Hematopoietic multipotent progenitor cell (in vitro differentiated cells): ENCODE results near the gene MADD. TPM values are rescaled to one million over a fixed set of nuclear protein-coding genes. Genes with fewer than 3 reads are reported as not detected.
A peak's percentile ranks its signal among the peaks of the same experiment; 100 is the strongest.
"Not testable (repeated sequence)": the region's sequence is repeated elsewhere in the genome, so short reads cannot be mapped to it uniquely, and the experiment has no call there.

Source experiments
- DNase-seq, 3 donors: peaks; one replicate each; pipeline ENCODE4 v3.0.0-alpha.2; 2011 to 2015; ENCODE audit warnings: low read depth in 2 of 3, low spot score in 2 of 3
- total RNA-seq: library from RNA; depleted of rRNA; stranded (reverse); fragments of >200 nt; gene quantifications from one replicate; pipeline ENCODE4 v1.2.3, GENCODE V29; 2012

The MADD gene
- total RNA-seq, 1 donor, result 116 TPM

DNA sequence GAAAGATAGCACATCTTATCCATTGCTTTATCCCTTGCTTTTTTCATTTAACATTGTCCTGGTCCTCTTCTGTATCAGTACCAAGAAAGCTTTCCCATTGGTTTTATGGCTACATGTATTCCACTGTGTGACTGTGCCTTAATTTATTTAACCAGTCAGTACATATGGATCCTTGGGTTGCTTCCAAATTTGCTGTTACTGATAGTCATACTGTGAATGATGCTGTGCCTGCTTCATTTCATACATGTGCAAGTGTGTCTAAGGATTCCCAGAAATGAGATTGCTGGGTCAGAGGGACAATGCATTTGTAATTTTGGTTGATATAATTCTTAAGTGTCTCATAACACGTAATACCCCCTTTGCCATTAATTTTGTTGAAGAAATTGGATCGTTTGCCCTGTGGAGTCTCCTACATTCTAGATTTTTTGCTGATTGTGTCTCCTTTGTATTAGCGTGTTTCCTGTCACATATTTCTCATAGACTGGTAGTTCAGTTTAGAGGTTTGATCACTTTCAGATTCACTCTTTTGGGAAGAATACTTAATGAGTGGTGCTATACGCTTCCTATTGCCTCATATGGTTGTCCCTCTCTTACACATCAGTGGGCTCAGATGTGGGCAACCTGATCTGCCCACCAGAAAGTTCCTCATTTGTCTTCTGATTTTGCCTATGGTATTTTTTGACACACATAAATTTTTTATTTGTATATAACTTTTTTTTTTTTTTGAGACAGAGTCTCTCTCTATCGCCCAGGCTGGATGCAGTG is 47.3 kb downstream of the MADD start:
- DNase-seq, result no peak

DNA sequence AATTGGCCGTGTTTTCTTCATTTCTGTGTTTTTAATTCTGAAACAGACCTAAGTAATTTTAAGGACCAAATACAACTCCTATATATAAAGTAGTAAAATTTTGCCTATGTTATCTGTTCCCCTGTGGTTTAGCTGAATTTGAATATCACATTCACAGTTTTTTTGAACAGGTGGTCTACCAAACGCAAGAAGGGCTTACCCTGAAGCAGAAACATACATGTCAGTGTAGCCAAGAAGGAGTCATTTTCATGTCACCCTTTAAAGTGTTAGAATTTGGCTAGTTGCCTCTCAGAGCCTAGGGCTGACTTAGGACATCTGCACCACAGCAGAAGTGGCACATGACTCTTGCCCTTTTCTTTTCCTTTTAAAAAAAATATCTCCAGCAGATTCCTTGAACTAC is 48.2 kb downstream of the MADD start:
- no peak for DNase-seq

DNA sequence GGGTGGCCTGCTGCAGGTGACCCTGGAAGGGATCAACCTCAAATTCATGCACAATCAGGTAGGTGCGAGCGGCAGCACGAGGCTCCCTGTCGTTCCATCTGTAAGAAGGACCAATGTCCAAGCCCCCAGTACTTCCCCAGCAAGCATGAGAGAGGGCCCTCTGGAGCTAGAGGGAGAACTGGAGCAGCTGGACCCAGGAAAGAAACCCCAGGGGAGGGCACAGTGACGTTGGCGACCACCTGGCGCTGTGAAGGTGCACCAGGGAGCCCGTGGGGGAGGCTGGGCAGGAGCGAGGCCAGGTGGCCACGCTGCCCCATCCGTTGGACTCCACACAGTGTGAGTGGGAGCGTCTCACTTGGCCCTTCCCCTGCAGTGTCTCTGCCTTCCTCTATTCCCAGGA is 54.6 kb downstream of the MADD start:
- DNase-seq, result no peak

DNA sequence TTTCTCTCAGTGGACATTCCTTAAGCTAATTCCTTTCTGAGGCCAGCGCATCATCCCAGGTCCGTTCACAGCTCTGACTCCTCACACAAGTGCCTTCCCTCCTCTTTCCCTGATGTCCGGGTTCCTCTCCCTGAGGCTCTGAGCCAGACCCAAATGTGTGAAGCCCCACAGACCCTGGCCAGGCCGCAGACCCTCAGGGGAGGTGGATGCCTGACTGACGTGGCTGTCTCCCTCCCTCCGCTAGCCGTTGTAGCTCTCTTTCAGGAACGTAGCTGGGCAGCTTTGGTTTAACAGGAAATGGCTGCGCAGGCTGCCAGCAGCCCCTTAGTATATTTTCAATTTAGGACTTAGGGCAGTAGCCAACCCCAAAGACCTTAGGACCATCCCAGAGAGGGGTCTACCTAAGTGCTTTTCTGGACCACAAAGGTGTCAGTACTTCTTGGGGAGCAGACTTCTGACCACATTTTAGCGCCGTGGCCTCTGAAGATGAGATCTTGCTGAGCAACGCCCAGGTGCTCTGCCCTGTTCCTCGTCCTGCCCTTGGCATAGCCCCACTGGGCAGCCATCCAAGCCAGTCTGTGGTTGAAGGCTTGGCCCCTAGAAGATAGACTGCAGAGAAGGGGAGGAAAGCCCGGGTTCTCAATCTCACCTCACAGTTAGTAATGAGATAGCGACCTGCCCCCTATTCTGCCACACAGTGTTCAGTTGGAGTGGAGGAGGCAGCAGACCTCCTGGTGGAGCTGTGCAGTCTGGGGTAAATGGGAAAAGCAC is 55.5 kb downstream of the MADD start:
- peak in 2 of 3 donors; percentile 28 to 55 for DNase-seq

DNA sequence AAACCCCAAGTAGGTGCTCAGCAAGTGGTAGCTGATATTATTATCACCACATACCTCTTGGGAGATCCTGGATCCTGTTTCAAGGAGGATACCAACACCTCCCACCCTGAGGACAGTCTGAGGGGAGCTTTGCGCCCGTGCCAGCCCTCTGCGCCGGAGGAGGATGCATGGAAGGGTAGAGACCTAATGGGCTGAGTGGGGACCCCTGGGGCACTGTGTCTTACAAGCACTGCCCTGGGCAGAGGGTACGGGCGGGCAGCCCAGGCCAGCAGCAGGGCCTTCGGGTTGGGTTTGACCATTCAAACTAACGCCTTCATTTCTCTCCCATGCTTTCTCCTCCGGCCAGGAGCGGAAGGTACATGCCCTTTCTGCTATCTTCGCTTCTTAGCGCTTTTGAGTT is 56.3 kb downstream of the MADD start:
- no peak for DNase-seq

DNA sequence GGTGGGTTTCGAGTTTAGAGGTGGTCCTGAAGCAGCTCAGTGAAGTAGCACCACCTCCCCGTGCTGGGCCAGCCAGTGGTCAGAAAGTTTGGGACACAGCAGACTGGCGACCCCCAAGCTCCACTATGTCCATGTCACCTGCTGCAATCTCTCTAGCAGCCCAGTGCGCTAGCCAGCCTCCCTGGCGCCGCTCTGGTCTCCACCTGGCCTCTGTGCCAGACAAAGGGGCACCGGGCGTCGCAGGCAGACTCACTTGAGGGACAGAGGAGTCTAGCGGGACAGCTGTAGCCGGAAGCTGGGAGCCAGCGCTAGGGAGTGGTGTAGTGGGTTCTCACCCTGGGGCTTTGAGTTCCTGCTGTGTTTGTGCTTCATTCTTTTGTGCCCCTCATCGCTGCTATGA is 57.1 kb downstream of the MADD start:
- DNase-seq, result no peak

DNA sequence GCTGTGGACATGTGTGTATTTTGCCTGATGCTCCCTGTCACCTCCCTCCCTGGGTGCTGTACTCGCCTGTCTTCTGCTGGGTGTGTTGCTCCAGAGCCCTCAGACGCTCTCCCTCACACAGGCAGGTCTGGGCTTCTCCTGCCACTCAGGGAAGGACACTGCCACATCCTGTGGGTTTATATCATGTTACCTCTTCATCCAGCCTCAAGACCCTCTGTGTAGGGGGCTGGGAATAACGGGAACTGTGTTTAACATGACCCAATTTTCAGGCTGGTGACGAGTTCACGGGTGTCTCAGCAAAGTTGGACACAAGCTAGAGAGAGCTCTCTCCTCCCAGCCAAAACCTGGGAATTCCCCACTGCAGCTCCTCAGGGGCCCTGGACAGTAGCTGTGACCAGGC is 58.0 kb downstream of the MADD start:
- DNase-seq, result no peak

DNA sequence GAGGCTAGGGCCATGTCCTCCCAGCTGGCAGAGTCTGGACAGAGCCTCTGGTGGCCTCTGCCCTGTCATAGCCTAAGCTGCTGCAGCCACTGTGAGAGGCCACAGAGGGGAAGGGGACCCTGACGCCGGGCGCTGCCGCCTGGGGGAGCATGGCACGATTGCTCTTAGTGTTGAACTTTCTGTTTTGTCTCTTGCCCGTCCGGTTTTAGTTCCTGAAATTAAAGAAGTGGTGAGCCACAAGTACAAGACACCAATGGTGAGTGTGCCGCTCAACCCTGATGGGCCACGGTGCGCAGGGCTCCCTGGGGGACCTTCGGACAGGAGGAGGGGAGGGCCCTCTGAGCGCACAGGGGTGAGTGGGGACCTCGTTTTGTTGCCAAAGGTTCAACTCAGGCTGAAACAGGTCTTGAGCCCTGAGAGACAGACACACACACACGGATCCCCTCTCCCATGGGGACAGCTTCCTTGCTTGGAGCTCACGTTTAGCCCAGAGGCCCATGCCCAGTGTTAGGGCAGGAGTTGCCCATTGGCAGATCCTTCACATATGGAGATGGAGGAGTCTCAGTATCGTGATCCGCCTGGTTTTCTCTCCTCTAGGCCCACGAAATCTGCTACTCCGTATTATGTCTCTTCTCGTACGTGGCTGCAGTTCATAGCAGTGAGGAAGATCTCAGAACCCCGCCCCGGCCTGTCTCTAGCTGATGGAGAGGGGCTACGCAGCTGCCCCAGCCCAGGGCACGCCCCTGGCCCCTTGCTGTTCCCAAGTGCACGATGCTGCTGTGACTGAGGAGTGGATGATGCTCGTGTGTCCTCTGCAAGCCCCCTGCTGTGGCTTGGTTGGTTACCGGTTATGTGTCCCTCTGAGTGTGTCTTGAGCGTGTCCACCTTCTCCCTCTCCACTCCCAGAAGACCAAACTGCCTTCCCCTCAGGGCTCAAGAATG is 58.8 kb downstream of the MADD start:
- no peak for DNase-seq

DNA sequence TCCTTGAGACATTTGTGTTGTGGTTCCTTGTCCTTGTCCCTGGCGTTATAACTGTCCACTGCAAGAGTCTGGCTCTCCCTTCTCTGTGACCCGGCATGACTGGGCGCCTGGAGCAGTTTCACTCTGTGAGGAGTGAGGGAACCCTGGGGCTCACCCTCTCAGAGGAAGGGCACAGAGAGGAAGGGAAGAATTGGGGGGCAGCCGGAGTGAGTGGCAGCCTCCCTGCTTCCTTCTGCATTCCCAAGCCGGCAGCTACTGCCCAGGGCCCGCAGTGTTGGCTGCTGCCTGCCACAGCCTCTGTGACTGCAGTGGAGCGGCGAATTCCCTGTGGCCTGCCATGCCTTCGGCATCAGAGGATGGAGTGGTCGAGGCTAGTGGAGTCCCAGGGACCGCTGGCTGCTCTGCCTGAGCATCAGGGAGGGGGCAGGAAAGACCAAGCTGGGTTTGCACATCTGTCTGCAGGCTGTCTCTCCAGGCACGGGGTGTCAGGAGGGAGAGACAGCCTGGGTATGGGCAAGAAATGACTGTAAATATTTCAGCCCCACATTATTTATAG is 59.6 kb downstream of the MADD start:
- no peak for DNase-seq

DNA sequence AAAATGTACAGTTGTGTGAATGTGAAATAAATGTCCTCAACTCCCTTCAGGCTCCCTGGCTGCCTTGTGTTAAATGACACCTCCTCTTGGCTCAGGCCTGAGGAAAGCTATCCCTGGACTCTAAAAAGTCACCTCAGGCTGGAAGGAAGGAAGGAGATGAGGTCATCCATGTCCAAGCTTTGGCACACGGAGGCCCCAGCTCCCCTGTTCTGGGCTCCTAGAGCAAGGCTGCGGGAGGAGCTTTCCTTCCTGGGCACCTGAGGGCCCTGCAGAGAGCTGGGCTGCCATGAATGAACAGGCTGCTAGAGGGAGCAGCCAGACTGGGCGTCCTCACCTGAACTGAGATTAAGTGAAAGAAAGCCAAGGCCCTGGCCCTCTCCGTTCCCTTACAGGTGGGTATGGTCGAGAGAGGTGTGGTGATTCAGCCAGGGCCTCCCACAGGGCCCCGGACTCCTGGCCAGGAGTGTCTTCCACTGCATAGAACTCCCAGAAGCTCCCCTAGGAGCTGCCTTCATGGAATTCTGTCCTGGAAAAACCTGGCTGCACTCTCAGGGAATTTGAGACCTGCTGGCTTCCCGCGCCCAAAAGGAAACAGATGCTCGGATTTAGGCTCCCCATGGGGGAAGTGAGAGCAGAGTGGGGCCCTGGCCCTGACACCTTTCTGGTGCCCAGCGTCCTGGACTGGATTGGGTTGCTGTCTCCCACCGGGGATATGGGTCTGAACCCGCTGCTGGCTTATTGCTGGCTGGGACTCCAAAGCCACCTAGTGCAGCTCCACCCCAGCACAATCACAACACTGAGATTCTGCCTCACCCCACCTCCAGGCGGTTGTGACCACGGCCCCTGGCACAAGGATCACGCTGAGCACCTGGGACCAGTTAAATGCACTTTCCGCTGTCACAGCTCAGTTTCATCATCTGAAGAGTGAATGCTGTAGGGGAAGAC is 60.3 kb downstream of the MADD start:
- DNase-seq, result no peak

DNA sequence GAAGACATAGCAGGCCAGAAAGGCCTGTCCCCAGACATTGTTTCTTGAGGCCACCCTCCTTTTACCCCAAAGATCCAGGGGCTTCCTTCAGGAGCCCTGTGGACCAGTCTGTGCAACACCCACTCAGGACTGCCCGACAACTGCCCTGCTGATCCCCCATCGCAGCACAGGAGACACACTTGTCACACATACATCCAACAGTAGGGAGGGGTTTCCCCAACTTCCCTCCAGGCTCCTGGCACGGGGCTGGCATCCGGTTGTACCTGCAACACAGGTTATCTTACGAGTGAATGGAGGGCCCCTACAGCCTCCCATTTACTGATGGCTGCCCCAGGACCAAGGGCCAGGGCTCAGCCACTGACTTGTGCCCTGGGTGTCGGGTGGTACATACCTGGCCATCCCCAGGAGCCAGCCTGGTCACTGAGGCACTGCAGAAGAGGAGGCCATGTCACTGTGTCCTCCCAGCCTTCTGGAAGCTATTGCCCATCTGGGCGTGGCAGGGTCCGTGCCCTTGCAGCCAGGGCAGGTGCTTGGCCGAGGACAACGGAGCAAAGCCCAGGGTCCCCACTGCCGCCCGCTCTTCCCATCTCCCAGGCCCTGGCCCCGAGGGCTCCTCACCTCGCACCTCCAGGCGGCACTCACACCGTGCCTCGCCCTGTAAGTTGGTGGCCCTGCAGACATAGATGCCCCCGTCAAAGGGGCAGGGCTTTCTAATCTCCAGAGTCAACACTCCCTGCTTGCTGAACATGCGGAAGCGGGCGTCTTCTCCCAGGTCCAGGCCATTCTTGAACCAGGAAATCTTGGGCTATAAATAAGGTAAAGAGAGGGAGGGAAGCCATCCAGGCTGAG is 61.7 kb downstream of the MADD start:
- no peak for DNase-seq

DNA sequence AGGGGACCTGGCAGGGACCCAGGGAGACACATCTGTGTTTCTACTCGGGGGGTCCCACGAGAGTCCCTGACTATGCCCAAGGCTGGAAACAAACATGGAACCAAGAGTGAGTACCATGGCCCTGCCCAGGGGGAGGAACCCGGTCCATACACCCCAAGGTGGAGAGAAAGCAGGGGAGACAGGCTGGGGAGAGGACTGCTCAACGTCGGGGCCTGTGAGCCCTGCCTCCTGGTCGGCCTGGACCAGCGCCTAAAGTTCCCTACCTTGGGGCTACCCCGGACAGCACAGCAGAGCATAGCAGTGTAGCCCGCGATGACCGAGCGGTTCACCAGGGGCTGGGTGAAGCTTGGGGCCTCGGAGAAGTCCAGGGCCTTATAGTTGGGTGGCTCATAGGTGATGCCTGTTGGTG is 62.4 kb downstream of the MADD start:
- DNase-seq, result no peak

DNA sequence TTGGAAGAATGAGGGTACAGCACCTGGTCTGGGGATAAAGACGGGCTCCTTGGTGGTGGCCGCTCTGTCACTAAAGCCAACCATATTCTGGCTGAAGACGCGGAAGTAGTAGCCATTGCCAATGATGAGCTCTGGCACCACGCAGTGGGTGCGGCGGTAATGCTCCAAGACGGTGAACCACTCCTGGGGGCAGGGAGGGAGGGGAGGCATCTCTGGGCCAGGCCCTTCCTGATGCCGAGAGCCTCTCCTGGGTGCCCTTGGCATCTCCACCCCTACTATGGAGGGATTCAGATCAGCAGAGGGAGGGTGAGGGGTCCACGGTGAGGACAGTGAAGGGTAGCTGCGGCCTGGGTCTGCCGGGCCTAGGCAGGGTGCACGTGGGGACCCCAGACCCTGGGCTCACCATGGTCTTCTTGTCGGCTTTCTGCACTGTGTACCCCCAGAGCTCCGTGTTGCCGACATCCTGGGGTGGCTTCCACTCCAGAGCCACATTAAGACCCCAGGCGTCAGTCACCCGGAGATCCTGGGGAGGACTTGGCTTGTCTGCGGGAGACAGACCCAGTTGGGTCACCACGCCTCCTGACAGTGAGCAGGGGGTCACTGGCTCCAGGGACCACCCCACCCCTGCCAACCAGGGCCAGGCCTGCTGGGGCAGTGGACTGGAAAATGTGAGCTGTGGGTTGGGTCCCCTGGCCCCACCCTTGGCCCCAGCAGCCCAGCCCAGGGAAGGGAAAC is 63.0 kb downstream of the MADD start:
- no peak for DNase-seq

DNA sequence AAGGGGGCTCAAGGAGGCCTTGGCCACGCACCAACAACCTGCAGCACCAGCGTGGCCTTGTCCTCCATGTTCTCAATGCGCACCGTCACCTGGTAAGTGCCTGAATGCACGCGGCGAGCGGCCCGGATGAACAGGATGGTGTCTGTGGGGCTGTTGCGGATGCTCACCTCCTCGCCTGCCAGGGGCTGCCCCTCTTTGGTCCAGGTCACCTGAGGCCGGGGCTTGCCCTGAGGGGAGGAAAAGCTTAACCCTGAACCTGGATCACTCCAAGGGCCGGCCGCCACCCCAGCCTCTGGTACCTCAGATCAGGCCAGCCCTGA is 63.6 kb downstream of the MADD start:
- no peak for DNase-seq

DNA sequence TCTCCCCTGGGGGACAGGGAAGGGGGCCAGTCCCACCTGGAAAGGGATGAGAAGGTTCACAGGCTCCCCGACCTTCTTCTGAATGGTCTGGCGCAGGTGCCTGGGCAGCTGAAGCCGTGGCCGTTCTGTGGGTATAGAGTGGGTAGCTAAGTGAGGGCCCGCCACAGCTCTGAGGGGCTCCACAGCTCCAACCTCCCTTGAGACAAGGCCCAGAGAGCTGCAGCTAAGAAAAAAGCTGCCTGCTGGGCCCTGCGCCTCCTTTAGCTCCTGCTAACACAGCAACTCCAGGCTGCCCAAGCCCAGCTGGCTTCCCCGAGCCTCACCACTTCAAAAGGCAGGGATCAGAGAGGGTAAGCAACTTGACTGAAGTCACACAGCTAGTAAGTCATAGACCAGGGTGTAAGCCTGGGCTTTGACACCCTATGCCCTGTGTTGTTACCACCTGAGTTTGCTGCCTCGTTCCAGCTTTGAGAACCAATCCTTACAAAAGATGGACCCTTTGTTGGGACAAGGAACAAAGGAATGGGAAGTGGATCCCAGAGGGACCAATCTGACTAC is 64.0 kb downstream of the MADD start:
- DNase-seq, result no peak

DNA sequence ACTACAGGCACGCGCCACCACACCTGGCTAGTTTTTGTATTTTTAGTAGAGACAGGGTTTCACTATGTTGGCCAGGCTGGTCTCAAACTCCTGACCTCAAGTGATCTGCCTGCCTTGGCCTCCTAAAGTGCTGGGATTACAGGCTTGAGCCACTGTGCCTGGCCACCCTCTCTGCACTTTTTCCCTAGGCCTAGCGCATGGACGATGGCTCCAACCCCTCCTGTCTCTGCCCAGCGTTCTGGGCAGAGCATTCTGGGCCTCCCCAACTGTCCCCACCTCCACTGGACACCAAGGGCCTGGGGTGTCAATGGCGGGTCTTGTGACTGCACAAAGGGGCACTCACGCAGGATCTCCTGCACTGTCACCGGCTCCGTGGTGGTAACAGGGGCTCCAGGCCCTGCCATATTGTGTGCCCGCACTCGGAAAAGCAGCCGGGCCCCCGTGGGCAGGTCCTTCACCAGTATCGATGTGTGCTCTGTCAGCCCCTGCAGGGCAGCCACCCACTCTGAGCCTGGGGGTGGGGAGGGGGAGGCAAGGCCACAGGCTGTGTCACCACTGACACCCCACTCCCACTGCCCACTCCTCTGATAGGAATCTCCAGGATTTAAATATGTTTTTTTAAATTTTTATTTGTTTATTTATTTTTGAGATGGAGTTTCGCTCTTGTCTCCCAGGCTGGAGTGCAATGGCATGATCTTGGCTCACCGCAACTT is 64.9 kb downstream of the MADD start:
- not testable (repeated sequence) for DNase-seq

DNA sequence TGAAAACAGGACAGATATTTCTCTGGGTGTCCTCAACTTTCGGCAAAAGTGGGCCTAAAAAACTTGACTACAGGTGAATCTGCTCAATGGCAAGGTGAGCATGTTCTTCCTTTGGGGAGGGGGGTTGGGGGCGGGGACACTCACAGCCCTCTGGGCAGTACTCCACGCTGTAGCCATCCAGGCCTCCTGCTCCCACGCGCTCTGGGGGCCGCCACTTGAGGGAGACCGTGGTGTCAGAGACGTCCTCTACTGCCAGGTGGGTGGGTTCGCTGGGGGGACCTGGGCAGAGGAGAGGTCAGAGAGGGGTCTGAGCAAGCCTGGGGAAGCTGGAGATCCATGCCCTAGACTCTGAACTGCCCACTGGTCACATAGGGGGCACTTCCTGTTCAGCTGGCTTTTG is 65.8 kb downstream of the MADD start:
- no peak for DNase-seq
